H1 (cell line): ENCODE measurements around the gene PCDH18. TPM values are rescaled to one million over a fixed set of nuclear protein-coding genes. Genes with fewer than 3 reads are reported as not detected.
A peak's percentile ranks its signal among the peaks of the same experiment; 100 is the strongest.

Experiments
- polyA plus RNA-seq, 7 experiments: library from polyadenylated mRNA; depleted of rRNA in 3 of 7; stranded (reverse) in 5 of 7; unstranded in 2 of 7; fragments of >200 nt in 5 of 7; fragments of 200-250 nt in 2 of 7; gene quantifications; 1 replicate in 5 of 7; 2 replicates in 1 of 7; 4 replicates in 1 of 7; pipeline versions ENCODE4 v1.2.1 to v1.2.3, GENCODE V29; 2011 to 2013; ENCODE audit warnings: missing spikeins in 2 of 7, mixed read lengths in 2 of 7
- total RNA-seq: library from RNA; stranded (reverse); fragmentation: NEBNext Ultra II Directional; extraction: Animal tissue kit (Norgen Biotek cat#: 25700); gene quantifications from 2 replicates; pipeline ENCODE4 v1.2.1, GENCODE V29; 2021
- TF ChIP-seq, protein P1 (sequence below): fragments of 300-600 bp; sonication (generic); IDR thresholded peaks from 2 replicates; pipeline ENCODE4 v1.7.1; 2012; ENCODE audit warnings: low read length, moderate library complexity, mild to moderate bottlenecking, inconsistent platforms; ENCODE audit not compliant: insufficient replicate concordance
- TF ChIP-seq, protein P2 (sequence below), 3 experiments: IDR thresholded peaks; 1 replicate in 2 of 3; 2 replicates in 1 of 3; pipeline versions ENCODE4 v1.5.1 to v1.6.1; 2011; ENCODE audit warnings: low read length in 3 of 3, mild to moderate bottlenecking in 3 of 3, inconsistent platforms in 2 of 3, low read depth in 1 of 3, moderate library complexity in 1 of 3; ENCODE audit not compliant: insufficient read depth in 1 of 3; ENCODE audit errors: control extremely low read depth in 1 of 3

The PCDH18 gene
- total and polyA plus RNA-seq, 2 of the 8 experiments (the other 6 are each of a cell fraction or from before 2014, with no cell fraction given) = 28.8 to 41.8 TPM

DNA sequence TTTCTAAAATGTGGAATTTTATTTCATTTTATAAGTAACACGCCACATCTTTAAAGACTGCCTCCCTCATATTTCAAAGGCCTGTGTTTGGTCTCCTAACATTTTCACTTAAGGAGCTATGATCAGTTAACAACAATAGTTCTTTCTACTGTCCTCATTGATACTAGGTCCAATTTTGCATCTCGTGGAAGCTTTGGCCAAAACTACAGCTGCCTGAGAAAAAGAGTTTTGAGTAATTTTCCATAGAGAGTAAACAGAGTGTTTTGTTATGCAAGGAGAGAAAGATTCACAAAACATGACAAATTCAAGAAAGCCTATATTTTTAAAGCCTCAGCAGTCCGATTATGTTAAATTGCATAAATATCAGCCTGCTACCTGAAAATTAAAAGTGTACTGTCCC is 11.4 kb upstream of the PCDH18 start (continued):
- TF ChIP-seq, protein P1, sequence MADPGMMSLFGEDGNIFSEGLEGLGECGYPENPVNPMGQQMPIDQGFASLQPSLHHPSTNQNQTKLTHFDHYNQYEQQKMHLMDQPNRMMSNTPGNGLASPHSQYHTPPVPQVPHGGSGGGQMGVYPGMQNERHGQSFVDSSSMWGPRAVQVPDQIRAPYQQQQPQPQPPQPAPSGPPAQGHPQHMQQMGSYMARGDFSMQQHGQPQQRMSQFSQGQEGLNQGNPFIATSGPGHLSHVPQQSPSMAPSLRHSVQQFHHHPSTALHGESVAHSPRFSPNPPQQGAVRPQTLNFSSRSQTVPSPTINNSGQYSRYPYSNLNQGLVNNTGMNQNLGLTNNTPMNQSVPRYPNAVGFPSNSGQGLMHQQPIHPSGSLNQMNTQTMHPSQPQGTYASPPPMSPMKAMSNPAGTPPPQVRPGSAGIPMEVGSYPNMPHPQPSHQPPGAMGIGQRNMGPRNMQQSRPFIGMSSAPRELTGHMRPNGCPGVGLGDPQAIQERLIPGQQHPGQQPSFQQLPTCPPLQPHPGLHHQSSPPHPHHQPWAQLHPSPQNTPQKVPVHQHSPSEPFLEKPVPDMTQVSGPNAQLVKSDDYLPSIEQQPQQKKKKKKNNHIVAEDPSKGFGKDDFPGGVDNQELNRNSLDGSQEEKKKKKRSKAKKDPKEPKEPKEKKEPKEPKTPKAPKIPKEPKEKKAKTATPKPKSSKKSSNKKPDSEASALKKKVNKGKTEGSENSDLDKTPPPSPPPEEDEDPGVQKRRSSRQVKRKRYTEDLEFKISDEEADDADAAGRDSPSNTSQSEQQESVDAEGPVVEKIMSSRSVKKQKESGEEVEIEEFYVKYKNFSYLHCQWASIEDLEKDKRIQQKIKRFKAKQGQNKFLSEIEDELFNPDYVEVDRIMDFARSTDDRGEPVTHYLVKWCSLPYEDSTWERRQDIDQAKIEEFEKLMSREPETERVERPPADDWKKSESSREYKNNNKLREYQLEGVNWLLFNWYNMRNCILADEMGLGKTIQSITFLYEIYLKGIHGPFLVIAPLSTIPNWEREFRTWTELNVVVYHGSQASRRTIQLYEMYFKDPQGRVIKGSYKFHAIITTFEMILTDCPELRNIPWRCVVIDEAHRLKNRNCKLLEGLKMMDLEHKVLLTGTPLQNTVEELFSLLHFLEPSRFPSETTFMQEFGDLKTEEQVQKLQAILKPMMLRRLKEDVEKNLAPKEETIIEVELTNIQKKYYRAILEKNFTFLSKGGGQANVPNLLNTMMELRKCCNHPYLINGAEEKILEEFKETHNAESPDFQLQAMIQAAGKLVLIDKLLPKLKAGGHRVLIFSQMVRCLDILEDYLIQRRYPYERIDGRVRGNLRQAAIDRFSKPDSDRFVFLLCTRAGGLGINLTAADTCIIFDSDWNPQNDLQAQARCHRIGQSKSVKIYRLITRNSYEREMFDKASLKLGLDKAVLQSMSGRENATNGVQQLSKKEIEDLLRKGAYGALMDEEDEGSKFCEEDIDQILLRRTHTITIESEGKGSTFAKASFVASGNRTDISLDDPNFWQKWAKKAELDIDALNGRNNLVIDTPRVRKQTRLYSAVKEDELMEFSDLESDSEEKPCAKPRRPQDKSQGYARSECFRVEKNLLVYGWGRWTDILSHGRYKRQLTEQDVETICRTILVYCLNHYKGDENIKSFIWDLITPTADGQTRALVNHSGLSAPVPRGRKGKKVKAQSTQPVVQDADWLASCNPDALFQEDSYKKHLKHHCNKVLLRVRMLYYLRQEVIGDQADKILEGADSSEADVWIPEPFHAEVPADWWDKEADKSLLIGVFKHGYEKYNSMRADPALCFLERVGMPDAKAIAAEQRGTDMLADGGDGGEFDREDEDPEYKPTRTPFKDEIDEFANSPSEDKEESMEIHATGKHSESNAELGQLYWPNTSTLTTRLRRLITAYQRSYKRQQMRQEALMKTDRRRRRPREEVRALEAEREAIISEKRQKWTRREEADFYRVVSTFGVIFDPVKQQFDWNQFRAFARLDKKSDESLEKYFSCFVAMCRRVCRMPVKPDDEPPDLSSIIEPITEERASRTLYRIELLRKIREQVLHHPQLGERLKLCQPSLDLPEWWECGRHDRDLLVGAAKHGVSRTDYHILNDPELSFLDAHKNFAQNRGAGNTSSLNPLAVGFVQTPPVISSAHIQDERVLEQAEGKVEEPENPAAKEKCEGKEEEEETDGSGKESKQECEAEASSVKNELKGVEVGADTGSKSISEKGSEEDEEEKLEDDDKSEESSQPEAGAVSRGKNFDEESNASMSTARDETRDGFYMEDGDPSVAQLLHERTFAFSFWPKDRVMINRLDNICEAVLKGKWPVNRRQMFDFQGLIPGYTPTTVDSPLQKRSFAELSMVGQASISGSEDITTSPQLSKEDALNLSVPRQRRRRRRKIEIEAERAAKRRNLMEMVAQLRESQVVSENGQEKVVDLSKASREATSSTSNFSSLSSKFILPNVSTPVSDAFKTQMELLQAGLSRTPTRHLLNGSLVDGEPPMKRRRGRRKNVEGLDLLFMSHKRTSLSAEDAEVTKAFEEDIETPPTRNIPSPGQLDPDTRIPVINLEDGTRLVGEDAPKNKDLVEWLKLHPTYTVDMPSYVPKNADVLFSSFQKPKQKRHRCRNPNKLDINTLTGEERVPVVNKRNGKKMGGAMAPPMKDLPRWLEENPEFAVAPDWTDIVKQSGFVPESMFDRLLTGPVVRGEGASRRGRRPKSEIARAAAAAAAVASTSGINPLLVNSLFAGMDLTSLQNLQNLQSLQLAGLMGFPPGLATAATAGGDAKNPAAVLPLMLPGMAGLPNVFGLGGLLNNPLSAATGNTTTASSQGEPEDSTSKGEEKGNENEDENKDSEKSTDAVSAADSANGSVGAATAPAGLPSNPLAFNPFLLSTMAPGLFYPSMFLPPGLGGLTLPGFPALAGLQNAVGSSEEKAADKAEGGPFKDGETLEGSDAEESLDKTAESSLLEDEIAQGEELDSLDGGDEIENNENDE = peak; percentile 74
- TF ChIP-seq, protein P2, sequence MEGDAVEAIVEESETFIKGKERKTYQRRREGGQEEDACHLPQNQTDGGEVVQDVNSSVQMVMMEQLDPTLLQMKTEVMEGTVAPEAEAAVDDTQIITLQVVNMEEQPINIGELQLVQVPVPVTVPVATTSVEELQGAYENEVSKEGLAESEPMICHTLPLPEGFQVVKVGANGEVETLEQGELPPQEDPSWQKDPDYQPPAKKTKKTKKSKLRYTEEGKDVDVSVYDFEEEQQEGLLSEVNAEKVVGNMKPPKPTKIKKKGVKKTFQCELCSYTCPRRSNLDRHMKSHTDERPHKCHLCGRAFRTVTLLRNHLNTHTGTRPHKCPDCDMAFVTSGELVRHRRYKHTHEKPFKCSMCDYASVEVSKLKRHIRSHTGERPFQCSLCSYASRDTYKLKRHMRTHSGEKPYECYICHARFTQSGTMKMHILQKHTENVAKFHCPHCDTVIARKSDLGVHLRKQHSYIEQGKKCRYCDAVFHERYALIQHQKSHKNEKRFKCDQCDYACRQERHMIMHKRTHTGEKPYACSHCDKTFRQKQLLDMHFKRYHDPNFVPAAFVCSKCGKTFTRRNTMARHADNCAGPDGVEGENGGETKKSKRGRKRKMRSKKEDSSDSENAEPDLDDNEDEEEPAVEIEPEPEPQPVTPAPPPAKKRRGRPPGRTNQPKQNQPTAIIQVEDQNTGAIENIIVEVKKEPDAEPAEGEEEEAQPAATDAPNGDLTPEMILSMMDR (IDR thresholded peaks at IDR 0.05; ENCODE audit: control extremely low read depth in 1 of 3, insufficient read depth in 1 of 3, low read depth in 1 of 3, low read length in 3 of 3) = no peak
- TF ChIP-seq, all 59 proteins: peak for 1
